GM19025 (cell line): ENCODE results near the gene NFIB.

Source experiments
- ATAC-seq: cut with Tn5 transposase; IDR thresholded peaks from one replicate; pipeline ENCODE4 v1.9.1; 2021; ENCODE audit warnings: mild to moderate bottlenecking, low read depth, moderate library complexity; ENCODE audit not compliant: unreplicated experiment

NFIB gene

DNA sequence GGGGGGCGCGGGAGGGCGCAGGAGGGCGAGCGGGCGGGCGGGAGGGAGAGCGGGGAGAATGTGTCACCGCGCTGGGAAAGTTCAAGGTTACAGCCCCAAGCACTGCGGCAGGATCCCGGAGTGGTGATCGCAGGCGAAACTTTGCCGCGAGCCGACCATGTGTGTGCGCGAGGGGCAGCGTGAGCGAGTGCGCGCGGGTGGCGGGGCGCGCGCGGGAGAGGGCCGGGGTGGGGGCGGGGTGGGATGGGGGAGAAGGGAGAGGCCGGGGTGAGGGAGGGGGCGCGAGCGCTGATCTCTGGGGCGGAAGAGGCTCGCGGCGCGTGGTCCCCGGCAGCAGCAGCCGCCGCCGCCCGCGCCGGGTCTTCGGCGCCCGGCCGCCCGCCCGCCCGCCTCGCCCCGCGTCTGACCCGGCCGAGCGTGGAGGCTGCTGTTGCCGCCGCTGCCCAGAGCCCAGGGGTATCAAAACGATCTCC lies at the start of gene NFIB:
Gene NFIB, minus strand, starts transcription at position 191 of the 473 bp plus-strand sequence. CDS start 630 bp downstream, outside the sequence.
- no peak for ATAC-seq

DNA sequence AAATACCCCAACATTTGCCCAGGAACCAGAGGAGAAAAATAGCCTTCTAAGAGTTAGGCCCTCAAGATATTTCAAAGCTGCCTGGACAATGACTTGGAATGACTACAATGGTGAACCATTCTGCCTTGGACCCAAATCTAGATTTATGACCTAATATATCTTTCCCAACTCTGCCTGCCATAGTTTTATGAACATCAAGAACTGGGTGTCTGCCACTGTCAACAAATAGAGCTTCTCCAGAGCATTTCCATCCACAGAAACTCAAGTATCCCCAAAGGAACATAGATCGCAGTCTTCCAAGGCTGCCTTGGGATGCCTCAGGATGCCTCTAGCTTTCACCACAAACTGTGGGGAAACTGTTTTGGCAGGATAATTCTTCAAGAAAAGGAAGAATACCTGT lies 48.2 kb upstream of the NFIB start:
- ATAC-seq: no peak

DNA sequence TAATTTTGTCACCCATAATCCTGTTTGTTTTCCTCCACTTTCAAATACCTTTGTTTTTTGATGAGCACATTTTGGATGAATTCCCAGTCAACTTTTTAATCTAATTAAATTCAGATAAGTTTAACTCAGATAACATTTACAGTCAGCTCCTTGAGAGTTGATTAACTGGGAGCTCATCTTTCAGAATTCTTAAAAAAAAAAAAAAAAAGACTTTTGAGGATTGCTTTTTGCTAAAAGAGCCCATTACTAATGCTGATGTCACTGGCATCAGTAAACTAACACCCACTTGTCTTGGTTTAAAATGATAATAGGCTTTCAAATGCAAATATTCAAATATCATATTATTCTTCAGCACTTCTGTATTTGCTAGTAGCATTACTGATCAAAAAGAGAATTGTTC lies 47.1 kb upstream of the NFIB start:
- no peak for ATAC-seq

DNA sequence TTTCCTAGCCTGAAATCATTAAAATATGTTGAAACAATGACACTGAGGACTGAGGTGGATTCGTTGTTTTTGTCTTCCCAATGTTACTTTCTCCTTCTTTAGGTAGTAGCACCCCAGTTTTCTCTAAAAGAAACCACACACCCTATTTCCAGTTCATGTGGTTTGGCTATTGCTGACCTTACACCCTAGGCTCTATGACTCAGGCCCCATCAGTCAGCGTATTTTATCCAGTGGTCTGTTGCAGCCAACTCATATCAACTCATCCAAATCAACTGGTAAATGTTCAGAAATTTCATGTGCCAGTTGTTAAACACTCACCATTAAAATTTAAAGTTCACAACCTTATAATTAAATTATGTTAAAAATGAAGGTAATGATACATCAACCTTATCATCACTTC lies 44.6 kb upstream of the NFIB start:
- ATAC-seq: no peak

DNA sequence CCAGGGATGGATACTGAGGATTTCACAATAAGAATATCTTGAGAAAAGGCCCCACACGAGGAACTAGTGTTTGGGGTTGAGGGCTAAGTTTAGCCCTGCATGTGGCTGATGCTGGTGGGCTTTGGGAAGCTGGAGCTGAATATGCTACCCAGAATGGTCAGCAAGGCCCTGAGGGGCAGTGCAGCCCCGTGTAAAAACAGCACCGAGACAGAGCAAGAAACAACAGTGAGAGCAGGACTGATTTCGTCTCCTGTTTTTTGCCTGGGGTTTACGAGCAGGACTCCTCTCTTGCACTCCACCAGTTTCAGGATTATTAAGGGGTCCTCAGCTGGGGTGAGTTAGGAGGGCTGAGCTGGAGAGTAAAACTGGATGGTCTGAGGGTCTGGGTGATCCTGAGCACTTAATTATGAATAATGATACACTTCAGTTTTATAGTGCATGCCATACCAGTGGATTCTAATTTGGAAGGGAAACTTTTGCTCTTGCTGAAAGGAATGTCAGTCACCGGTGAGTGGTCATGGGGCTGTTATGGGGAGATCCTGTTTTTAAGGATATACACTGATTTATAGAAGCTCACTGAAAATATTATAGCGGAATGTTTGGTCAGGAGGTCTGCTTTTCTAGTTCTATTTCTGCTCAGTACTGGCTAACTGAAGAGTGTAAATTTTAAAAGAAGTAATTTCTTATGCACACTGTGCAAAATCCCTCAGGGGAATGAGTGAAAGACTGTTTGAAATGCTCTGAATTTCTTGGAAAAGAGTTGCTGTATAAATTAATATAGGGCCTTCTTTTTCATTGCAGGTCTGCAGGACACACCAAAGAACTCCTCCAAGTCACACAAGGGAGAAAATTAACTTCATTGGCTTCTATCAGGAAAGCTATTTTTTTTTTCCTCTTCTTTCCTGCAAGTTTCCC lies 42.7 kb upstream of the NFIB start:
- no peak for ATAC-seq

DNA sequence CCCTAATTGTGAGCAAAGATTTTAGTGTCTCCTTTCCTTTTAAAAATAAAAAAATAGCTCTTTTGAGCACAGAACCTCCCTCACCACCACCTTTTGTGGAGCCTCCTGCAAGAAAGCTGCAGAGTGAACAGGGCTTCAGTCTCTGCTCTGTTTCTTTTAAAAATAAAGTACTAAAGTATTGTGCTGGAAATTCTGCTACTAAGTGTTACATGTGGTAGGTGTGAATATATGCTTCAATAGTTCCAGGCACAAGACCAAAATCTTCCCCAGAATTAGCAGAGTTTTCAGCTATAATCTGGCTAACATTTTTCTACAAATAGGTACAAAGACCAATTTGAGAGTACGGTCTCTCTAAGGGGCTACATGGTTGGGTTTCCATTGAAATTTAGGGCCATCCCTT lies 40.3 kb upstream of the NFIB start:
- ATAC-seq: no peak

DNA sequence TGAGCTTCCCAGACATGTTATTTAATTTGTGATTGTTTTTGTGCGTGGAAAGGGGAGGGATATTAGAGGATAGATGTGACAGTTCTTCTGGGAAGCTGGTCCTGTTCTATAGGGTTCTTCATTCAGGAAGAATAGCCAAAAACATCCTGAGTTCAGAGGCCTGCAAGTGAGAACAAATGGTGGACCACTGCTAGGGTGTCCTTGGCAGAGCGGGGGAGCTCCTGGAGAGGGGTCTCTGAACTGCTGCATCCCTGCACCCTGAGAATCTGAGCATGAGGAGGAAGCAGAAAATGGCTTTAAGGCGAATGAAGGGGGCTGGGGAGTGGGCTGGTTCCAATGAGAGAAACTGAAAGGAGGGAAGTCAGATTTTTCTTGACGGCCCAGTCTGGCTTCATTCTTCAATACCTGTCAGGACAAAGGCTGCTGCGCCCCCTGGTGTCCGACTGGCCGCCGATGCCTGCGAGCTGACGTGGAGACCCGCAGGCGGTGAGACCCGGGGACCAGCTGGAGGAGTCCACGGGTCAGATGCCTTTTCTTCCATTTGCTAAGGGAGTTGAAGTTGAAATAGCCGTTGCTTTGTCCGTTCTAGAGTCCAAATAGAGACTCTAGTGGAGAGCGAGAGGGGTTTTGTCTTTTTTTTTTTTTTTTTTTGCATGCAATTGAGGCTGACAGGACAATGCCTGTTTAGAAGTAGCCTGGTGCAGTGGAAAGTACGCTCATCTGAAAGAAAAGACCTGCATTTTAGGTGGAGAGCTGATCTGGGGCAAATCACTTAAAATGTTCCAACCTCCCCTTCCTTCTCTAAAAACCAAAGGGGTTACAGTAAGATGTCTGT lies 39.5 kb upstream of the NFIB start:
- ATAC-seq: peak; percentile 80

DNA sequence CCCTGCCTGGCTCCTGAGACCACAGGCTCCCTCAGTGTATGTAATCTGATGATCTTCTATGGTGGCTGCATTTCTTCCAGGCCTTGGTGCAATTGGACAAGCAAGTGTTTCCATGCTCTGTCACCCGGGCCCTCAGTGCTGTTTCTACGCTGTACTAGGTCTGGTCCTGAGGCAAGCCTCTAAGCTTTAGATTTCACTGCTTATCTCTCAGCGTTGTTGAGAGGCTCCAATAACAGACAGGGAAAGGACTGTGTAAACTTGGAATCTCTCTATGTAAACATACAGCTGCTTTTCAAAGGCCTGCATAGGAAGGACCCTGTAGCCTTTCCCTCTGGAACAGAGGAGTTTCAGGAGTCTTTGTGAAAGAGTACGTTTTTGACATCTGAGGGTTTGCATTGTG lies 38.6 kb upstream of the NFIB start:
- no peak for ATAC-seq

DNA sequence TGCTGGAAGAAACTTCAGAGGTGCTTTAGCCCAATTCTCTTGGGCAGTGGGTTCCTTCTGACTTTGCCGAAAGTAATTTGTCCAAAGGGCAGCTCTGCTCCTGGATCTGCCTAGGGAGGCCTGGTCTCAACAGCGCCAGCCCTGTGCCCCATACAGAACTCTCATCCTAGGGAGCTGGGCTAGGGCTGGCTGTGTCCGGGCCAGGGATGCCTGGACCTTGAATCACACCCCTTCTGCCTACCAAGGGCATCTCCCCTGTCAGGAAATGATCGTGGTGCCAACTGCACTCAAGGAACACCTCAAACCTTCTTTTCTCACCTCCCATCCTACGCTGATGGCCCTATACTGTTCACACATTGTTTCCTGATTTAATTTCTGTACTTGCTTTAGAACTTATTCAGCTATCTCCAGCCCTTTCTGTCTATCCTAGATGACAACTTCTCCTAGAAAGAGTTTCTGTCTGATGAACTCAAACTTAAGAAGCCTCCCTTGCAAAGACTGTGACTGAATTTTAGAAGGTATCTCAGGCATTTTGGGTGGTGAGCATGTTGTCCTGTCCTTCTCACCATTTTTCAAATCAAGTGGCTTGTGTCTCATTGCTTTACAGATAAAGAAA lies 37.4 kb upstream of the NFIB start:
- ATAC-seq: no peak

DNA sequence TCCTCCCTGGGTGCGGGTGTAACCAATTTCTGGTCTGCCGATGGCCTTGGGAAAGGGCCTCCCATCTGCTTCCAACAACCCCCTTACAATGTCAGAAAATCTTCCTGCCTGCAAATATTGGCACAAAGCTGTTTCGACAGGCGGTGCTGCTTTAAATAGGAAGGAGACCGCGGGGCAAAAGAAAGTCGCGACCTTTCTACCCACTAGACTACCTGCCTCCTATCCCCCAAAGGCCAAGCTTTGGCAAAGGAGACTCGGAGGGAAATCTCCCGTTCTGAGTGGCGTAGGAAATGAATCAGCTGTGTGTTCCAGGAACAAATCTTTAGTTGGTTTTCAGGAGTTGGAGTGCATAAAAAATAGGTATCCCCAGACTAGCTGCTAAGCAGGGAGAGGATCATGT lies 36.8 kb upstream of the NFIB start:
- ATAC-seq: no peak

DNA sequence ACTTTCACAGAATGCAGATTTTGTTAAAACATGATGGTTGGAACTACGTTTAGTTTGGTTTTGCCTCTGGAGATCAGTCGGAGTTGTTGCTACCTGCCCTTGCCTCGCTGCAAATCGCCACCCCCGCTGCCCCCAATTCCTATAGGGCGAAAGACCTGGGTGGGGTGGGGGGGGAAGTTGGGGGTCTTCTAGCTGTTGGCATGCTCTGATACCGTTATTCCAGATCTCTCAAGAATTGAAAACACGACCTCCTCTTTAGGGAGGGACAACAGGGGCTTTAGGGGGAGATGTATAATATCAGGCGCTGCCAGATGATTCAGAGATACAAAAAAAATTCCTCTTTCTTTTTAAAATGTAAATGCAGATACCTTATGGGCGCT lies 36.4 kb upstream of the NFIB start:
- no peak for ATAC-seq

DNA sequence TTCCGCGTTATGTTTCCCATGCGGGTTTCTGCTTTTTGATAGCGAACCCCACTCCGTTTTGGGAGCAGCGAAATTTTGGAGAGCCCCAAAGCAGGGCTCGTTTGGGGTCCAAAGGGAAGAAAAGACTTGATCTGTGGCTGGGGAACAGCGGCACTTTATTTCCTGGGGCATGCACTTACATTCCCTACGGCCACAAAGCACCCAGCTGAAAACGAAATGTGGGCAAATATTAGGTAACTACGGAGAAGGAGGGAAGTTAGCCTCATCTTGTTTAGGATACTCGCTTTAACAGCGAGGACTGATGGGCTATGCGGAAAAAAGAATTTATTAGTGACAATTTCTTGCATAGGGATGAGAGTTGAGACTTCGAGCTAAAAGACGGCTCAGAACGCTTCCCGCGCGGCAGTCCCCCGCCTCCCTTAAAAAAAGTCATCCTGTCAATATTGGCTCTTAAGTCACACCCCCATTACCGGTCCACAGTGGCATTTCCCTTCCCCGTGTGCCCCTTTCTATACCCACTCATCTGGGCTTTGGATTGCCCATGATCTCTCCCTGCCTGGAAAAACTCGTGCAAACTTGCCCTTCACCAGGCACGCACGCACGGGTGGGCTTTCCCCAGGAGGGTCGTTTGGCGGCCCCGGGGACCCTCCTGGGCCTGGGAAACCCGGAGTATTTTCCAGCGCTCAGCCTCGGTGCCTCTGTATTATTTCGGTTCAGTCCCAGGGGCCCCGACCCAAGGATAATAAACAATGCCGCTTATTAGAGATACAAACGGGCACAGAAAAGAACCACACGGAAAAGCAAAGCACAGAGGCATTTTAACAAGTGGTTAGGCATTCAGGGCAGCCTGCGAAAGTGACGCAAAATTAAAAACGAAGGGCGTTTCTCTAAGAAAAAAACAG lies 35.8 kb upstream of the NFIB start:
- ATAC-seq: no peak

DNA sequence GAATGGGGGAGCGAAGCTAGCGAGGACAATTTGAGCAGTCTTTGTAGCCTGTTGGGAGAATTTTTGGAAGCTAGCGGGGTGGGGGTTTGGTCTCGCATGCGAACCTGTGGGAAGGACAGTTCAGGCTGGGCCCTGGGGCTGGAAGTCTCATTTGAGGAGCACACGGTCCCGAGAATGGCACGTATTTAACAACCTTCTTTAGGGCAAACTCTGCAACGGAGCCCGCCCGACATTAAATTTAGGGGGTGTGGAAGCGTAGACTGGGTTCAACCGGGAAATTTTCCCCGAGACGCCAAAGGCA lies 35.2 kb upstream of the NFIB start:
- ATAC-seq: no peak

DNA sequence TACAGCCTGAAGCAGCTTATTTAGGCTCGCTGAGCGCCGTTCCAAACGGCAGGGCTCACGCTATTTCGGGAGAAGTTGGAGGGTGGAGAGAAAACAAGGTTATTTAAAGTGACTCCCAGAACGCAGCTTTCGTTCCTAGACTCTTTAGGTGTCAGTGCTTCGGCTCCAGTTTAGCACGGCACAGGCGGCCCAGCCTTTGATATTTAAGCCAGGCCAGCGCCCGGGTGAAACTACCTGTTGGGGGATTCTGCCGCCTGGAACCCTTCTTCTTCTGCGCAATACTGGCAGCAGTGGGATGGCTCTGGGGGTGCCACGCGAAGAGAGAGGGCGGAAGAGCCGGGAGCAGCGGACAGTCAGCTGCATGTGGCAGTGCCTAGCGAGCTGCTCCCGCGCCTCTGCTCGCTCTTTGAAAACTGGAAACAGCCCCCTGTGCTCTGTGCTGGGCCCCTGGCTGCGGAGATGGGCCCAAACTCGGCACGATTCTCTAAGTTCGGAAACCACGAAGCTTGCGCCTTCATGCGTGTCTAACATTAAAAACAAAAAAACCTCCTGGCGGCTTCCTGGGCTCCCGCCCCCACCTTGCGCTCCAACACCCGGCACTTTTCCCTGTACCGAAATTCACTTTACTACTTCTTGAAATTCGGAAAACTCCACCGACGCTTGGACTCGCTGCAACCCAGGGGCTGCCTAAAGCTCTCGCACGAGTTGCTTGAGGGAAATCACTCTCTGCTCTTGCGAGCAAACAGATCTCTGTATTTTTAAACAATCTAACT lies 34.6 kb upstream of the NFIB start:
- ATAC-seq: no peak

DNA sequence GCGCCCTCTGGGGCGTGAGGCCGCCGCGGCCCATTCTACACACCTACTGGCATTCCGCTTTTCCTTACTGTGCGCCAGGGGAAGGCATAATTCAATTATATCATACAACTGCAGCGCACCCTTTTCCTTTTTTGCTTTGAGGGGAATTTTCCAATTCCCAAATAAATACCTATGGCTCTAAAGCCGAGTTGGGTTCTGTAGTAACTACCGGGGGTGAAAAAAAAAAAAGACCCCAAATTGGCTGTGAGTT lies 34.1 kb upstream of the NFIB start:
- no peak for ATAC-seq

DNA sequence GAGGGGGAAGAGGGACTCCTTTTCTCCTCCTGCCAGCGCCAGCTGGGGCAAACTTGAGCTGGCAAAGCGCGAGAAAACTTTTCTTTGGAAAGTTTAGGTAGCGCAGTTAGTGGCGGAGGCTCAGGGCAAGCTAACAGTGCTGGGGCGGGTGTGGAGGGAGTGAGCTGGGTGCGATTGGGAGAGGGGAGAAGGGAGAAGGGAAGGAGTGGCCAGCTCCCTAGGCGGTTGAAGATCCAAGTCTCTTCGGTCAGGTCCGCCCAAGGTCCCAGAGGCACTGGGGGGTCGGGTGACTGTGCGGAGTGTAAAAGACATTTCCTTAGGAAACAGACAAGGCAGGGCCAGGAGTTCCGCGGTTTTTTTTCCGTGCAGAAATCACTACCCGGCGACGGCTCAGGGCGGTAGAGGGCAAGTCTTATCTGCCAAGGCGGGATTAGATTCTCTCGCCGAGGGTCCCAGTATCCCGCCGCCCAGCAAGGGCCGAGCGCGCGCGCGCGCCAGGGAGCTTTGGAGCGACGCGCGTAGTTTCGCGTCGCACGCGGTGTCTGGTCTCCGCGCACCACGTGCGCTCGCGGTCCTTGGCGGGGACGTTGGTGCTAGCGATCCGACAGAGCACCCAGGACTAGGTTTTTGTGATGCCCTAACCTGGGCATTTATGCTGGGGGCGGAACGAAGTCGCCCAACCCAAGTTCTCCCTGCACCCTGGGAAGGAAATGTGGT lies 33.6 kb upstream of the NFIB start:
- no peak for ATAC-seq

DNA sequence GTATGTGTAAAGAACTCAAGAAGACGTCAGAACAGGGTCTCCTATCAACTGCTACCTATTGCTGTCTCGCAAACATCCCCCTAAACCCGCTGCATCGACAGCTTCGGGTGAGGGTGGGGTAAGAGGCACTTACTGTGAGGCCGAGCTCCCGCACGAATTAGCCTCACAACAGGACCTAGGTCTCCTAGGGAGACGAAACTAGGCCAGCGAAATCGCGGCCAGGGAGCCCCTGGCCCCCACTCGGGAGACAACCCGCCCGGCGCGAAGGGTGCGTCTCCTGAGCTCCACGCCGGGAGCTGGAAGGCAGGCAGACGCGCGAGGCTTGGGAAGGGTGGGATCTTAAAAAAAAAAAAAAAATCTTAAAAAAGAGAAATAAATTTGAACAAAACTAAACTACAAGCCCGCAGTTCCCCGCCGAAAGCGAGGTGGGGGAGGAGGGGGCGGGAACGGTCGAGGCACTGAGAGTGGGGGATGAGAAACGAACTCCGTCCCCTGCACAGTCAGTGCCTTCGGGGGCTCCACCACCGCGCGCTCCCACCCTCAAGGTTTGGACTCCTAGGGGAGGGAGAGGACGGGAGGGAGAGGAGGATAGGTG lies 33.0 kb upstream of the NFIB start:
- no peak for ATAC-seq

DNA sequence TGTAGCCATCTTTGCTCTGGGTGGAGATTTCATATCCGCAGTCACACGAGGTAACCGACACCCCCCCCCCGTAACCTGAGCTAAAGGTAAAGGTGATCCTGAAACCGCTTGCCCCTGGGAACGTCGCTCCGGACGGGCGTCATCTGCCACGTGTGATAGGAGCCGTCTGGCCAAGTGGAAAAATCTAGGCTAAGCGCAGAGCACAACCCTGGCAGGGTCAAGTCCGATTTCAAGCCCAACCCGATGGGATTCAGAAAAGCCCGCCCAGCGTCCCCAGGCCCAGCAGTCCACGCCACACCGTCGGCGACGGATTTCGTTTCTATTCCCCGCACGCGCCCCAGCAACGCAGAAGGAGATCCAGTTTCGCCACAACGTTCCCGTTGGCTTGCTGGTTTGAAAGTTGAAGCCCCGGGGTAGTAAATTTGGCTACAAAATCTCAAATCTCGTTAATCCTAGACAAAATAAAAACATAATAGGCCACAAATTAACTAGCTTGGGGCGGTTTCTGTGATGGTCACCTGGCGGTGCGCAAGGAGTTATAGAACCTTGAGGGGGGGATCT lies 32.4 kb upstream of the NFIB start:
- no peak for ATAC-seq
